Measurements from ENCODE around the gene NSMCE3. TPM values are rescaled to one million over a fixed set of nuclear protein-coding genes. Genes with fewer than 3 reads are reported as not detected.
"Not testable (repeated sequence)": the region's sequence is repeated elsewhere in the genome, so short reads cannot be mapped to it uniquely, and the experiment has no call there.

The NSMCE3 gene
- total RNA-seq, 6 experiments from 2014 or later: 10.7 to 12.2 (median 11.3) TPM

GRCh38 chr15:29226436-29227208 lies 43.0 kb downstream of the NSMCE3 start:
- TF ChIP-seq CTCF (IDR thresholded peaks at IDR 0.05): no peak
- H3K9me3 Mint-ChIP-seq: peaks cover 6% of the 10 kb centered on the region; the same call in 1 of the 2 replicates
- no peak overlapping the region for H3K4me3 Mint-ChIP-seq
- H3K36me3 Mint-ChIP-seq (ENCODE audit: low read depth): peaks cover 4% of the 10 kb centered on the region; the same call in 1 of the 2 replicates
- H3K27me3 Mint-ChIP-seq (ENCODE audit: insufficient read depth): peaks cover 12% of the 10 kb centered on the region
- DNase-seq: no peak
- H3K27ac Mint-ChIP-seq: no peak overlapping the region
- H3K4me1 Mint-ChIP-seq (ENCODE audit: low read depth): no peaks in the 10 kb centered on the region

GRCh38 chr15:29225534-29226234 lies 43.9 kb downstream of the NSMCE3 start:
- no peaks in the 10 kb centered on the region for H3K4me1 Mint-ChIP-seq (ENCODE audit: low read depth)
- no peak overlapping the region for H3K27ac Mint-ChIP-seq
- peaks cover 6% of the 10 kb centered on the region; the same call in 1 of the 2 replicates for H3K9me3 Mint-ChIP-seq
- TF ChIP-seq CTCF (IDR thresholded peaks at IDR 0.05): no peak
- no peak overlapping the region for H3K4me3 Mint-ChIP-seq
- no peak for DNase-seq
- peaks cover 4% of the 10 kb centered on the region; the same call in 1 of the 2 replicates for H3K36me3 Mint-ChIP-seq (ENCODE audit: low read depth)
- peaks cover 15% of the 10 kb centered on the region for H3K27me3 Mint-ChIP-seq (ENCODE audit: insufficient read depth)

GRCh38 chr15:29224987-29225363 lies 44.6 kb downstream of the NSMCE3 start:
- not testable (repeated sequence) for H3K4me3 Mint-ChIP-seq; H3K4me1 Mint-ChIP-seq (ENCODE audit: low read depth); H3K36me3 Mint-ChIP-seq (ENCODE audit: low read depth); H3K9me3 Mint-ChIP-seq; H3K27ac Mint-ChIP-seq; DNase-seq
- peaks cover 15% of the 10 kb centered on the region for H3K27me3 Mint-ChIP-seq (ENCODE audit: insufficient read depth)

DNA sequence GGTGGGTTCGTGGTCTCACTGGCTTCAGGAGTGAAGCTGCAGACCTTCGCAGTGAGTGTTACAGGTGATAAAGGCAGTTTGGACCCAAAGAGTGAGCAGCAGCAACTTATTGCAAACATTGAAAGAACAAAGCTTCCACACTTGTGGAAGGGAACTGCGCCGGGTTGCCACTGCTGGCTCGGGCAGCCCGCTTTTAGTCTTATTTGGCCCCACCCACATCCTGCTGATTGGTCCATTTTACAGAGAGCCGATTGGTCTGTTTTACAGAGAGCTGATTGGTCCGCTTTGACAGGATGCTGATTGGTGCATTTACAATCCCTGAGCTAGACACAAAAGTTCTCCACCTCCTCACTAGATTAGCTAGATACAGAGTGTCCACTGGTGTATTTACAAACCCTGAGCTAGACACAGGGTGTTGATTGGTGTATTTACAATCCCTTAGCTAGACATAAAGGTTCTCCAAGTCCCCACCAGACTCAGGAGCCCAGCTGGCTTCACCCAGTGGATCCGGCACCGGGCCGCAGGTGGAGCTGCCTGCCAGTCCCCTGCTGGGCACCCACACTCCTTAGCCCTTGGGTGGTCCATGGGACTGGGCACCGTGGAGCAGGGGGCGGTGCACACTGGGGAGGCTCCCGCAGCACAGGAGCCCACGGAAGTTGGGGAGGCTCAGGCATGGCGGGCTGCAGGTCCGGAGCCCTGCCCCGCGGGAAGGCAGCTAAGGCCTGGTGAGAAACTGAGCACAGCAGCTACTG lies 45.2 kb downstream of the NSMCE3 start:
- not testable (repeated sequence) for H3K4me1 Mint-ChIP-seq (ENCODE audit: low read depth); H3K9me3 Mint-ChIP-seq; H3K27ac Mint-ChIP-seq; H3K36me3 Mint-ChIP-seq (ENCODE audit: low read depth); DNase-seq; H3K4me3 Mint-ChIP-seq
- peaks cover 15% of the 10 kb centered on the region for H3K27me3 Mint-ChIP-seq (ENCODE audit: insufficient read depth)

DNA sequence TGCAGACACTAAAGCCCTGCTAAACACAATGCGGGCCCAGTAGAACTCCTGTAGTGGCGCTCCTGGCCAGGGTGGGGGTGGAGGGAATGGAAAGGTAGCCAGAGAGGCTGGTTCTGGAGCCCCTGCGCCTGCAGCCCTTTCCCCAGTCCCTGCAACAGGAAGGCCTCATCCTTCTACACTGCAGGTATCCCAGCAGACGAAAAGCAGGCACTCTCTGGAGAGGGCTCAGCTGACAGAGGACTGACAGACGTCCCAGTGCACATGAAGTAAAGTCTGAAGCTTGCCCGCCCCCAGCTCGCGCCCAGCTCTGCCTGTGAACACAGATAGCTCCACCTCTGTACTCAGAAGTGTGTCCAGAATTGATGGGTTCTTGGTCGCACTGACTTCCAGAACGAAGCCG lies 46.0 kb downstream of the NSMCE3 start:
- DNase-seq: no peak
- peaks cover 15% of the 10 kb centered on the region for H3K27me3 Mint-ChIP-seq (ENCODE audit: insufficient read depth)
- TF ChIP-seq CTCF (IDR thresholded peaks at IDR 0.05): no peak
- H3K27ac Mint-ChIP-seq: no peak overlapping the region
- H3K4me3 Mint-ChIP-seq: no peak overlapping the region
- peaks cover 6% of the 10 kb centered on the region; the same call in 1 of the 2 replicates for H3K9me3 Mint-ChIP-seq
- peaks cover 4% of the 10 kb centered on the region; the same call in 1 of the 2 replicates for H3K36me3 Mint-ChIP-seq (ENCODE audit: low read depth)
- no peaks in the 10 kb centered on the region for H3K4me1 Mint-ChIP-seq (ENCODE audit: low read depth)

- Mint-ChIP-seq H3K9me3 (peaks cover 6% of the 10 kb centered on the region; the same call in 1 of the 2 replicates), H3K4me1 (ENCODE audit: low read depth) (no peaks in the 10 kb centered on the region), H3K36me3 (ENCODE audit: low read depth) (peaks cover 4% of the 10 kb centered on the region; the same call in 1 of the 2 replicates), H3K4me3 (no peak overlapping the region), H3K27me3 (ENCODE audit: insufficient read depth) (peaks cover 12% of the 10 kb centered on the region), H3K27ac (no peak overlapping the region)
- DNase-seq: no peak
- no peak for TF ChIP-seq CTCF (IDR thresholded peaks at IDR 0.05)
These were observed 47.3 kb downstream of the NSMCE3 start for GRCh38 chr15:29222129-29222853.

All from HFFc6 (cell line).